Stimulated activated CD8-positive, alpha-beta memory T cell treated with anti-CD3 and anti-CD28 coated beads, Interleukin-2, amount 100 ng/mL, for 1 hour (primary cell): ENCODE measurements around the gene MESP1.

ENCODE experiments used
- DNase-seq, 2 donors: peaks; one replicate each; pipeline ENCODE4 v3.0.0-alpha.2; 2020; ENCODE audit warnings: low read depth in 2 of 2

MESP1 gene

DNA sequence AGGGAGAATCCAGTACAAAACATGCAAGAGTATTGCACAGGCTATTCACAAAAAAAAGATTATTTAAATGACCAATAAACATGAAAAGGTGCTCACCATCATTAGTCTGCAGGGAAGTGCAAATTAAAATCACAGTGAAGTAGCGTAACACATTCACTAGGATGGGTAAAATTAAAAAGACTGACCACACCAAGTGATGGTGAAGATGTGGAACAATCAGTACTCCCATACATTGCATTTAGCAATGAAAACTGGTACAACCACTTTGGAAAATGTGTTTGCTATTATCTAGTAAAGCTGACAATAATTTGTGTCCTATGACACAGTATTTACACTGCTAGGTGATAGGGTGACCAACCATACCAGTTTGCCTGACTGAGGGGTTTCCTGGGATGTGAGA, 26.4 kb downstream of the MESP1 start:
- no peak for DNase-seq

- DNase-seq, result no peak
Measured at GRCh38 chr15:89723031-89723430, 28.0 kb downstream of the MESP1 start.

GRCh38 chr15:89714775-89715174, 36.3 kb downstream of the MESP1 start:
- no peak for DNase-seq

- DNase-seq, result no peak
Measured at GRCh38 chr15:89707577-89707976, 43.5 kb downstream of the MESP1 start.

- no peak for DNase-seq
Measured at GRCh38 chr15:89704411-89704810, 46.6 kb downstream of the MESP1 start.
